Esophagus (tissue), 2 donors: ENCODE measurements around the gene PTX3. TPM values are rescaled to one million over a fixed set of nuclear protein-coding genes. Genes with fewer than 3 reads are reported as not detected.

ENCODE experiments used
- H3K27ac ChIP-seq, 2 donors: one replicate each; pipeline ENCODE4 v1.5.1; 2013; ENCODE audit warnings: low read depth in 2 of 2, mild to moderate bottlenecking in 2 of 2, inconsistent platforms in 1 of 2, low read length in 1 of 2, moderate library complexity in 1 of 2
- H3K27me3 ChIP-seq, 2 donors: one replicate each; pipeline ENCODE4 v1.6.1; 2013; ENCODE audit warnings: low read length in 2 of 2, control low read depth in 1 of 2, mild to moderate bottlenecking in 1 of 2; ENCODE audit not compliant: insufficient read depth in 2 of 2, control insufficient read depth in 1 of 2
- H3K36me3 ChIP-seq, 2 donors: one replicate each; pipeline ENCODE4 v1.6.1; 2013; ENCODE audit warnings: low read length in 1 of 2; ENCODE audit not compliant: control insufficient read depth in 2 of 2, insufficient read depth in 2 of 2
- H3K4me1 ChIP-seq, 2 donors: one replicate each; pipeline ENCODE4 v1.6.1; 2013; ENCODE audit warnings: low read length in 1 of 2; ENCODE audit not compliant: control insufficient read depth in 2 of 2, insufficient read depth in 2 of 2
- H3K4me3 ChIP-seq, 2 donors: one replicate each; pipeline ENCODE4 v1.5.1; 2013; ENCODE audit warnings: low read length in 2 of 2, mild to moderate bottlenecking in 2 of 2, low read depth in 1 of 2, moderate library complexity in 1 of 2
- H3K9me3 ChIP-seq, 2 donors: one replicate each; pipeline ENCODE4 v1.6.1; 2013; ENCODE audit warnings: mild to moderate bottlenecking in 2 of 2, low read depth in 1 of 2, low read length in 1 of 2, moderate library complexity in 1 of 2; ENCODE audit not compliant: control insufficient read depth in 2 of 2, insufficient read depth in 1 of 2
- WGBS, 2 donors: extraction: QIAGEN DNeasy Blood & Tissue Kit; methylation state at CpG; one replicate each; pipeline ENCODE4 v1.1.7; 2013; 5-methylcytosine and 5-hydroxymethylcytosine counted together
- polyA plus RNA-seq, 2 donors: library from polyadenylated mRNA; stranded (reverse); fragments of 200-250 nt; gene quantifications; one replicate each; pipeline ENCODE4 v1.2.3, GENCODE V29; 2013
- donor health status: healthy with polysubstance abuse.
- donor health status: Bipolar disorder and iron deficiency.

Gene PTX3
- polyA plus RNA-seq, 2 donors, result 0.10 to 0.40 TPM

DNA sequence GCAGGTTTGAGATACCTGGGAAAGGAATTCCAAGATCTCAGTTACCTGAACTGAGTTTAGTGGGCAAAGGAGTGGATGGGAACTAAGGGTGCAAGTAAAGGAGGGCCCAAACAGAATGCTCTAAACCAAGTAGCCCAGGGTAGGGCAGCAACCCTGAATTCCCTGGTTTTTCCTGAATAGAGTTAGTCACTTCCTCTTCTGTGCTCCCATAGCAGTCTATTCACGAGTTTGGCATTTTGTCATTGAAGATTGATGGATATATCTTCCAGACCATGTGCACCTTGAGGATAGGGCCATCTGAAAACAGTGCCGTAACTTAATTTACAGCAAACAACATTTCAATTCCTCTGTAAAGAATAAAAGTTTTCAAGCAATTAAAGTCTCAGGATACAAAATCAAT, 18.5 kb upstream of the PTX3 start:
- no peaks in the 10 kb centered on the region for H3K4me1 ChIP-seq
- no peak overlapping the region for H3K27ac ChIP-seq
- no peaks in the 10 kb centered on the region for H3K27me3 ChIP-seq
- no peaks in the 10 kb centered on the region for H3K9me3 ChIP-seq
- WGBS, 2 donors, result 64 to 71% methylated on average over 2 of the region's 2 CpGs
- H3K36me3 ChIP-seq, result no peaks in the 10 kb centered on the region
- no peak overlapping the region for H3K4me3 ChIP-seq

- 72 to 80% methylated on average over 3 of the region's 3 CpGs for WGBS, 2 donors
- peaks cover 0 to 4% of the 10 kb centered on the region in 2 donors for H3K9me3 ChIP-seq
- no peak overlapping the region for H3K27ac ChIP-seq
- no peaks in the 10 kb centered on the region for H3K27me3 ChIP-seq
- H3K36me3 ChIP-seq, result no peaks in the 10 kb centered on the region
- H3K4me3 ChIP-seq, result no peak overlapping the region
- H3K4me1 ChIP-seq, result no peaks in the 10 kb centered on the region
Observed at GRCh38 chr3:157420606-157421130, 16.0 kb upstream of the PTX3 start.

DNA sequence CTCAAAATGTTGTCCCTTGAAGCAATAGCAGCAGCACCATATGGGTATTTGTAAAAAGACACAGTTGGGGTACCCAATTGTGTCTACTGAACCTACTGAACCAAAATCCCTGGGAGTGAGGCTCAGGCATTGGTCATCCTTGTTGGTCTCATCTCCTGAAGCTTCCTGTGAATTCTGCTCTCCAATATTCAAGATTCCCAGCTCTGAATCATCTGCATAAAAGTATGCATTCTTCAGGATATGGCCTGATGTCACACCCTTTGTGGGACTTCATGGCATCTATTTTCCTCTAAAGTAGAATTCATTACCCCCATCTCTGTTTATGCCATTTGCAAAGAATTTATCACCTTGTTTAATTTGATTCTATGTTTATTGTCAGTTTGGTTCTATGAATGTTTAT, 13.3 kb upstream of the PTX3 start:
- no peak overlapping the region for H3K4me3 ChIP-seq
- no peaks in the 10 kb centered on the region for H3K27me3 ChIP-seq
- H3K27ac ChIP-seq, result no peak overlapping the region
- H3K9me3 ChIP-seq, result peaks cover 0 to 4% of the 10 kb centered on the region in 2 donors
- H3K36me3 ChIP-seq, result no peaks in the 10 kb centered on the region
- H3K4me1 ChIP-seq, result no peaks in the 10 kb centered on the region

DNA sequence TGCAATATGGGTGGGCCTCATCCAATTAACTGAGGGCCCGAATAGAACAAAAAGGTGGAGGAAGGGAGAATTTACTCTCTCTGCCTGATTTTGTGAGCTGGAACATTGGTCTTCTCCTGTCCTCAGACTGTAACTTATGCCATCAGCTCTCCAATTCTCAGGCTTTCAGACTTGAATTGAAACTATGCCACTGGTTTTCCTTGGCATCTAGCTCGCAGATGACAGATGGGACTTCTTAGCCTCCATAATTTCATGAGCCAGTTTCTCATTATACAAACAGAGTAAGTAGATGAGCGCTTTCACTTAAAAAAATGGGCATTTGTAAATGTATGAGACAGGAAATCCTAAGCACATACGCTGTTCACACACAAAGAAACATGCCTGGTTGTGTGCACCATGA, 8.7 kb upstream of the PTX3 start:
- Histone ChIP-seq H3K4me3 (no peak overlapping the region), H3K9me3 (peaks cover 0 to 4% of the 10 kb centered on the region in 2 donors), H3K27me3 (no peaks in the 10 kb centered on the region), H3K27ac (no peak overlapping the region), H3K36me3 (no peaks in the 10 kb centered on the region), H3K4me1 (no peaks in the 10 kb centered on the region)
- WGBS, 2 donors, result 75 to 83% methylated on average over 4 of the region's 4 CpGs

- WGBS, 2 donors, result 56 to 71% methylated on average over 1 of the region's 1 CpG
- Histone ChIP-seq H3K27ac (no peak overlapping the region), H3K9me3 (peaks cover 0 to 4% of the 10 kb centered on the region in 2 donors), H3K36me3 (no peaks in the 10 kb centered on the region), H3K4me3 (no peak overlapping the region), H3K4me1 (no peaks in the 10 kb centered on the region), H3K27me3 (no peaks in the 10 kb centered on the region)
Observed at GRCh38 chr3:157428853-157429252, 7.8 kb upstream of the PTX3 start.

DNA sequence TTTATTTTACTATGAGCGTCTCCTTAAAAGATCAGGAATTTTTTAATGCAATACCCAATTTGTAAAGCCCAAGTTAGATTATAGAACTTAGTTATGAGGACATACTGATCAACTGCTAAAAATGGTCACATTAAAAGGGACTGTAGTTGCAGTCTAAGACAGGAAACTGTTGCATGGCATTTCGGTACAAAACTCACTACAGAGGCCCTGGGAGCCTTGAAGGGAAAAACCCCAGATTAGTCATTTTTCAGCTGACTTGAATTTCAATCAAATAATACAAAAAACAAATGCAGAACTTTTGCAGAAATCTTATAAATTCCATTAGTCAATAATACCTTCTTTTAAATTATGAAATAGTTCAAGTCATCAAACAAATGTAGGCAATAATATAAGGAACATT, 6.9 kb upstream of the PTX3 start:
- Histone ChIP-seq H3K9me3 (peaks cover 0 to 4% of the 10 kb centered on the region in 2 donors), H3K27me3 (no peaks in the 10 kb centered on the region)

GRCh38 chr3:157438194-157438730, 1.6 kb downstream of the PTX3 start:
- Histone ChIP-seq H3K4me1 (peaks cover 0 to 4% of the 10 kb centered on the region in 2 donors), H3K4me3 (peak overlapping the region; percentile 30 to 42), H3K27me3 (peaks cover 2 to 3% of the 10 kb centered on the region in 2 donors), H3K9me3 (no peaks in the 10 kb centered on the region), H3K36me3 (no peaks in the 10 kb centered on the region), H3K27ac (no peak overlapping the region)
- WGBS, 2 donors, result 1 to 4% methylated on average over 22 of the region's 22 CpGs

More for the DNA sequence above, 6.9 kb upstream of the PTX3 start:
- no peaks in the 10 kb centered on the region for H3K4me1 ChIP-seq
- 67 to 69% methylated on average over 2 of the region's 2 CpGs for WGBS, 2 donors
- H3K36me3 ChIP-seq, result no peaks in the 10 kb centered on the region
- no peak overlapping the region for H3K4me3 ChIP-seq
- H3K27ac ChIP-seq, result no peak overlapping the region

- Histone ChIP-seq H3K4me3 (no peak overlapping the region), H3K36me3 (no peaks in the 10 kb centered on the region), H3K4me1 (peaks cover 0 to 4% of the 10 kb centered on the region in 2 donors), H3K9me3 (no peaks in the 10 kb centered on the region), H3K27me3 (peaks cover 2 to 3% of the 10 kb centered on the region in 2 donors), H3K27ac (no peak overlapping the region)
- WGBS, 2 donors, result 78 to 85% methylated on average over 2 of the region's 2 CpGs
Observed at GRCh38 chr3:157441102-157441624, 4.5 kb downstream of the PTX3 start.

GRCh38 chr3:157442729-157443128, 6.1 kb downstream of the PTX3 start:
- WGBS, 2 donors, result 72 to 81% methylated on average over 2 of the region's 2 CpGs
- Histone ChIP-seq H3K27me3 (peaks cover 0 to 2% of the 10 kb centered on the region in 2 donors), H3K27ac (no peak overlapping the region)

More at GRCh38 chr3:157442729-157443128, 6.1 kb downstream of the PTX3 start:
- H3K4me1 ChIP-seq, result no peaks in the 10 kb centered on the region
- H3K36me3 ChIP-seq, result no peaks in the 10 kb centered on the region
- no peak overlapping the region for H3K4me3 ChIP-seq
- no peaks in the 10 kb centered on the region for H3K9me3 ChIP-seq
